ENCODE measurements around the gene THAP2.

- no peak for TF ChIP-seq POLR2A (IDR thresholded peaks at IDR 0.05; ENCODE audit: low read length)
- no peak for TF ChIP-seq GATA1 (IDR thresholded peaks at IDR 0.05; ENCODE audit: low read depth, low read length)
These were observed 8.2 kb upstream of the THAP2 start for GRCh38 chr12:71655907-71656306.

Measured in erythroblast (primary cell).